Measurements from ENCODE around the gene NR1I2. TPM values are rescaled to one million over a fixed set of nuclear protein-coding genes. Genes with fewer than 3 reads are reported as not detected.

The NR1I2 gene
- 0.20 TPM in 1 of 2 replicates, not detected in the other for total RNA-seq

DNA sequence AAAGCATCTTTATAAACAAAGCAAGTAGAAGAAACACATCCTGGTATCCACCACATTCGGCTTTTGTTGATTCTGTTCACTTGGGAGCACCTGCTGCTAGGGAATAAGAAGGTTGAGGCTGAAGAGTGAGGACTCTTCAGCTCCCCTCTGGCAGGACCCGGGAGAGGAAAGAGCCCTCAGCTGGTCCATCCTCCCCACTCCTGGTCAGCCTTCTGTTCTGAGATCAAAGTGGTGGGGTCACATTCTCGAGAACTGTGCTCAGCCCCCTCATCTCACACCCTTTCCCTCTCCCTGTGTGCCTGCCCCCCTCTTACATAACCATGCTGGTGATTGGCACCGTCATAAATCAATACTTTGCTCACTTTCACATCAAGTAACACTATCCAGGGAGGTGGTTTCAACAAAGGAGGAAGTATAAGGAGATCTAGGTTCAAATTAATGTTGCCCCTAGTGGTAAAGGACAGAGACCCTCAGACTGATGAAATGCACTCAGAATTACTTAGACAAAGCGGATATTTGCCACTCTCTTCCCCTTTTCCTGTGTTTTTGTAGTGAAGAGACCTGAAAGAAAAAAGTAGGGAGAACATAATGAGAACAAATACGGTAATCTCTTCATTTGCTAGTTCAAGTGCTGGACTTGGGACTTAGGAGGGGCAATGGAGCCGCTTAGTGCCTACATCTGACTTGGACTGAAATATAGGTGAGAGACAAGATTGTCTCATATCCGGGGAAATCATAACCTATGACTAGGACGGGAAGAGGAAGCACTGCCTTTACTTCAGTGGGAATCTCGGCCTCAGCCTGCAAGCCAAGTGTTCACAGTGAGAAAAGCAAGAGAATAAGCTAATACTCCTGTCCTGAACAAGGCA lies at the start of gene NR1I2:
Gene NR1I2, plus strand, starts transcription at position 772 of the 869 bp plus-strand sequence.

Other genes starting within 250 kb of the NR1I2 start
- gene CD80, start 222.5 kb upstream of the NR1I2 start, total RNA-seq: not detected in 2 replicates
- 2.7 and 5.9 TPM in 2 replicates for gene ADPRH, start 202.6 kb upstream of the NR1I2 start, total RNA-seq
- gene PLA1A, start 184.2 kb upstream of the NR1I2 start, total RNA-seq: not detected in 2 replicates
- gene POPDC2, start 121.5 kb upstream of the NR1I2 start, total RNA-seq: under 0.01 TPM in 2 replicates
- gene COX17, start 104.7 kb upstream of the NR1I2 start, total RNA-seq: 11.8 and 12.7 TPM in 2 replicates
- under 0.01 and 0.73 TPM in 2 replicates for gene CFAP91, start 79.1 kb upstream of the NR1I2 start, total RNA-seq

Data from subcutaneous preadipocyte (primary cell).